Fibroblast of skin of left quadriceps (primary cell): ENCODE results near the gene IKBKG.
A peak's percentile ranks its signal among the peaks of the same experiment; 100 is the strongest.
"Not testable (repeated sequence)": the region's sequence is repeated elsewhere in the genome, so short reads cannot be mapped to it uniquely, and the experiment has no call there.

Source experiments
- DNase-seq, 2 experiments: peaks; one replicate each; pipeline ENCODE4 v3.0.0-alpha.2; 2013; ENCODE audit warnings: low read depth in 2 of 2

IKBKG gene

DNA sequence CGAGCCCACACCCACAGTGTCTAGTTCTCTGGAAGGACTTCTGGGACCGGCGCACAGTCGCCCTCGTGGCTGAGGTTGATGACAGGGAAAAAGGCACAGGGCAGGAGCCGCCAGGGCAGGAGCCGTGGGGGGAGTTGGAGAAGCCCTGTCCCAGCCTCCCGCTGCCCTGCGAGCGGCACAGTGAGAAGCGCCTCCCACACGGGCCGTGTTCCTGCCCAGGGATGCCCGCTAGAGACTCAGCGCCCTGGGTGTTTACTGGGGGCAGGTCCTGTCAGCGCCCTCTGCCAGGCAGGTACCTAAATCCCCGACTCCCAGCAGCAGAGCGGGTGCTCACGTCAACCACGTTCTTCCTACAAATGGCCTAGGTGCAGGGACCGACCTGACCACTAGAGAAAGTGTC, 11.5 kb downstream of the IKBKG start:
- DNase-seq, result not testable (repeated sequence)

DNA sequence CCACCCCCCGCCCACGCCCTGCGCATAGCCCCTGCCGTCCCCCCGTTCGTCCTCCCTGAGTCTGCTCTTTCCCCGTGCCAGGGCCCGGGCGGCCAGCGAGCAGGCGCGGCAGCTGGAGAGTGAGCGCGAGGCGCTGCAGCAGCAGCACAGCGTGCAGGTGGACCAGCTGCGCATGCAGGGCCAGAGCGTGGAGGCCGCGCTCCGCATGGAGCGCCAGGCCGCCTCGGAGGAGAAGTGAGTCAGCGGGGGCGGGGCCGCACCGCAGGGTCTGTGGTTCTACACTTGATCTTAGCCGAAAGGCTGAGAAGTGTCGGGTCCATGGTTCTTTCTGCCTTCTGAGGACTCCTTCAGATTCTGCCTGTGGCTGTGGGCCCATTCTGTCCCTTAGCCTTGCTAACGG, 12.9 kb downstream of the IKBKG start:
- DNase-seq, result not testable (repeated sequence)

DNA sequence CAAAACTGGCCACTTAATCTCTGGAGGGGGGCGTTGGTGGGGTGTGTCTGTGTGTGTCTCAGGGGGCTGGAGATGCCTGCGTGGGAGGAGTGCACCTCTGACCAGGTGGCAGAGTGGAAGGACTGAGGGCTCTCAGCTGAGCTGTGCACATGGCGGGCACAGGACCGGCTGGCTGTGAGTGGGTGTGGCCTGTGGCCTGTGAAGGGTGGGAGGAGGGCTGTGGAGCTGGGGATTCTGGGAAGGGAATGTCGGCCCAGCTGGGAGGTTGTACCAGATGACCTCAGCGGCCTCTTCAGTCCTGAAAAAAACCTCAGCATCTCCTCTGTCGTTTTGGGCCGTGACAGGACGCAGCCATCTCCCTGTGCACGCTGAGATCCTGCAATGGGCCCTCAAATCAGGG, 14.9 kb downstream of the IKBKG start:
- DNase-seq, result not testable (repeated sequence)

DNA sequence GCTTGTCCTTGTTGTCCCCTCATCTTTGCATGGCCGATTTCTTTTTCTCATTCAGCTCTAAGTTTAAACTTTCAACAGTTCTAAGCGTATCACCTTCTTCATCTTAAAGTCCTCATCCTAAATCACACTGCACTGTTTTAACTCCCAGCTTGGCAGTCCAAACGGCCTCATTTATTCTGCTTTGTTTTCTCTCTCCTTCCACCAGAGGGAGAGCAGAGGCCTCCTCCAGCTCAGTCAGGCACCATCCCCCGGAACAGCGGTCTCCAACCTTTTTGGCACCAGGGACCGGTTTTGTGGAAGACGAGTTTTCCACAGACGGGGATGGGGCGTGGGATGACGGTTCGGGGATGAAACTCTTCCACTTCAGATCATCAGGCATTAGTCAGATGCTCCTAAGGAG, 22.9 kb downstream of the IKBKG start:
- DNase-seq, result not testable (repeated sequence)

DNA sequence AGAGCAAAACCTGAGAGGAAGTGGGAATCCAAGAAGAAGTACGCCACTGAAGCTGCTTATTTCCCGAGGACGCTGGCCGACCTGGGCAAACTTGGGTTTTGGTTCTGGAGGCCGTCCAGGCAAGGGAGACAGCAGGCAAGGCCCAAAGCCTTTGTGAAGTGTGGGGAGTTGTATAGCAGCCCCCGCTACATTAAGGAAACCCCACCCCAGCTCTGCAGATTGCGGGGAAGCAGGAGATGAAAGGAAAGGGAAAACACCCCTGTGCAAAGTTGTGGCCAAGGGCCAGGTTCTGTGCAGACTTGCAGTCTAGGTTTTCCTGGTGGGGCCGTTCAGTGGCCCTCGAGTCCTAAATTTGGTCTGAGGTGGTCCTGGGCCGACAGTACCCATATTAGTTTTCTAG, 25.6 kb downstream of the IKBKG start:
- not testable (repeated sequence) for DNase-seq

DNA sequence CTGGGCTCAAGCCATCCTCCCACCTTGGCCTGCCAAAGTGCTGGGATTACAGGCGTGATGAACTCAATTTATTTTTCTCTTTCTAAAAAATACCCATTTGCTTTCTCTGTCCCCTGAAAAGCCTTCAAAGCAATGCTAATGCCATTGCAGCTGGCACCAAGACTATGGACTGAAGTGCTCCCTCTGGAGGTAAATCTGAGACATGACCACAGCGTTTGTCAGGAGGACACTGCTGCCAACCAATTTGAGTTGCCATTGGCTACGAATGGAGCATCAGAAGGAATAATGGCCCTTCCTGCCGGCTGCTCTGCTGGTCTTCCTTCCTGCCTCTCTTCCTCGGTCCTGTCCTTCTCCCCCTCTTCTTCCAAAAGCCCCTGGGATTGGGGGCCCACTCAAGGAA, 27.7 kb downstream of the IKBKG start:
- DNase-seq, result not testable (repeated sequence)

DNA sequence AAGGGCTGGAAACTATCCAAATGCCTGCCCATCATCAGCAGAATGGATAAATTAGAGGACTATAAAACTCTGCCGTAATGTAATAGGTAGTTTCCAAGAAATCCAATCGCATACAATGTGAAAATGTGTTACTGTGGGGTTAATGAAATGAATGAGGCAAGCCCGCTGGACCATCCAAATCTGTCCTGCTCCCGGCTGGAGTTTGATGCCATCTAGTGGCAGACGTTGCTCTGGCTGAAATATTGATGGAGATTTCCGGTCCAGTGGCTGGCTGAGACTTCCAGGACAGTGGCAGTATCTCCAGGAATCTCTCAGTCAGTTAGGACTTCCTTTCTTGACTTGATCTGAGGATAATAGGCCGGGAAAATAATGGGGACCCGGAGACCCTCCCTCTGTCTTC, 35.6 kb downstream of the IKBKG start:
- not testable (repeated sequence) for DNase-seq

DNA sequence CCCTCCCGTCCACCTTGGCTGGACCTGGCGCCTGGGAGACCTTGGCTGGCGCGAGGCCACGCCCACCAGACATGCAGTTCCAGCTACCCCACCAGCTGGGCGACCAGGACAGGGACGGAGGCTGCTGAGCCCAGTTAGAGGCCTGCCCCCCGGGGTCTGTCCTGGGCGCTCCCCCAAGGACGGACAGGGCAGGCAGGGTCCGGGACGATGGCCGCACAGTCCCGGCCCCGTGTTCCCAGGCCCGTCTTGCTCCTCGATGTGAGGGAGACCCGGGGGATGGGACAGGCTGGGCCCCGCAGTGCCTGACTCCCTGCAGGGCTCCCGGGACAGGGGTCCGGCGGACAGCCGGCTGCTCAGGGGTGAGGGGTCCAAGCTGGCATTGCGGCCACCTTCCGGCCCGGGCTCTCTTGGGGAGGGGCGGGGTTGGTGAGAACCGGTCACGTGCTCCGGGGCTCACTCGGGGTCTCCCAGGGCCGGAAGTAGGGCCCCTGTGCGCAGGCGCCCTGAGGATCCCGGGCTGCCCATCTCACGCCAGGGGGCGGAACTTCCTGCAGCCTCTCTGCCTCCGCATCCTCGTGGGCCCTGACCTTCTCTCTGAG, 37.3 kb downstream of the IKBKG start, which contains the start of gene CTAG1A:
Gene CTAG1A (plus strand): TSS at position 549 of the 599 bp plus-strand sequence. CDS start 74 bp downstream, outside the sequence.
- DNase-seq, result not testable (repeated sequence)

DNA sequence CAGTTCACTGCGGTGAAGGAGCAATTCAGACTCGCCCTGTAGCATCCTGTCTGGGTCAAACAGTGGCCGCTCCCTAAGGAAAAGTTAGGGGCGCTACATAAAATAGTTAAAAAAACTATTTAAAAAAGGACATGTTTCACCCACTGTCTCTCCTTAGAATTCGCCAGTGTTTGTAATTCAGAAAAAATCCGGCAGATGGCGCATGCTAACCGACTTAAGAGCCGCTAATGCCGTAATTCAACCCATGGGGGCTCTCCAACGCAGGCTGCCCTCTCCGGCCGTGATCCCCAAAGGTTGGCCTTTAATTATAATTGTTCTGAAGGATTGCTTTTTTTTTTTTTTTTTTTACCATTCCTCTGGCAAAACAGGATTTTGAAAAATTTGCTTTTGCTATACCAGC, 43.0 kb downstream of the IKBKG start:
- not testable (repeated sequence) for DNase-seq

DNA sequence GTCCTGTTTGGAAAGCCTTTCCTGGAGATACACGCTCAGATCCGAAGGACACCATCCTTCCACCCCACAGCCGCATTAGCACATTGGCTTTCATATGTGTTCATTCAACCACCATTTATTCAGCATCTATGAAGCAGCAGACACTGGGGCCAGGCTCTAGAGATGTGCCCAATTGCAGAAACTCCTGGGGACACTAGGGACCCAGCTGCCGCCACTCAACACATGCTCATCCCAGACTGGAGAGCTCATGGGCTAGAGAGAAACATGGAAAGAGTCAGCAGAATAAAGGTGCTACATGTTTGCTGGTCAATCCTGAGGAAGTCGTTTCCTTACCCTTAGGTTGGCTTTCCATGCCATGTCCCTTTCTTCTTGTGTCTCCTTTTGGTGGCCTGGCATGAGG, 45.1 kb downstream of the IKBKG start:
- no peak for DNase-seq

DNA sequence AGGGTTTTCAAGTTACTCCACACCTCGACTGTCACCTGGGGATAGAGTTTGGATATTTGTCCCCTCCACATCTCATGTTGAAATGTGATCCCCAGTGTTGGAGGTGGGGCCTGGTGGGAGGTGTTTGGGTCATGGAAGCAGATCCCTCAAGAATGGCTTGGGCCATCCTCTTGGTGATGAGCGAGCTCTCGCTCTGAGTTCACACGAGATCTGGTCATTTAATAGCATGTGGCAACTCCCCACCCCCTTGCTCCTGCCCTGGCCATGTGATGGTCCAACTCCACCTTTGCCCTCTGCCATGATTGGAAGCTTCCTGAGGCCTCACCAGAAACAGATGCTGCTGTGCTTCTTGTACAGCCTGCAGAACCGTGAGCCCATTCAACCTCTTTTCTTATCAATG, 45.8 kb downstream of the IKBKG start:
- no peak for DNase-seq

DNA sequence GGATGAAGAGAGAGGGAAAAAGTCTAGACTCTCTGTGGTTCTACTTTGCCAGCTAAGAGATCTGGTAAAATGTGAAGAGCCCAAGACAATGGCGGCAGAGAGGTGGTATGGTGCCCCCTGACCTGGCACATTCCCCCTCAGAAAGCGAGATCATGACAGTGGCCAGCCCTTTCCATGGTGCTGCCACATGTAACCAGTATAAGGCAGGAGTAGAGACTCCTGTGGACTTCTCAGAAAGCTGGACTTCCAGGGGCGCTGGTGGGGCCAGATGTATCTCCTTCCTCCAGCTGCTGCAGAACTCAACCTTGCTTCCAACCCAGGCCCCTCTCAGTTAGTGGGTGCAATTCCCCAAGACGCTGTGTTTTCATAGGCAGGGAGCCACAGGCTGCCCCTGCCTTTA, 47.1 kb downstream of the IKBKG start:
- DNase-seq, result no peak

DNA sequence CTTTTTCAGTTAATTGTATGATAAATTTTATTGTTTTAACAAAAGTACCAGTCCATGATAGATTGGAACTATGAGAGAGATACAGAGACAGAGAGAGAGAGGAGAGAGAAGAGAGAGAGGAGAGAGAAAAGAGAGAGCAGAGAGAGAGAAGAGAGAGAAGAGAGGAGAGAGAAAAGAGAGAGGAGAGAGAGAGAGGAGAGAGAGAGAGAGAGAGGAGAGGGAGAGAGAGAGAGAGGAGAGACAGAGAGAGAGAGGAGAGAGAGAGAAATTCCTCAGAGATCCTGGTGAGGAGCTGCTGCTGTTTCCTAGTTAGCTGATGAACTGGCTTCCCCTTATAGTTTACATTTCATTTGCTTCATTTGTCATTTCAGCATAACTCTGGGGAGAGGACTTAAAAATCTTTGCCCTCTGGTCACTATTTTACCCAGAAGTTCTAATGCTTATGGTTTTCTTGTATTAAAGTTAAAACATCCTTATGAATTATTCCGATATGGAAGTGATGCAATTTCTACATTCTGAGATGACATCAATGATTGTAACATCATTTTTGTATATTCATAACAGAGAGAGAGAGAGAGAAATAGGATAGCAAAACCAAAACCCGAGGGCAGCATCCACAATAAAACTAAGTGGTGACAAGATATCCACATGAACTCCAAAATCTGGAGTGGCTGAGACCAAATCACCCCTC, 48.3 kb downstream of the IKBKG start:
- DNase-seq, result no peak

DNA sequence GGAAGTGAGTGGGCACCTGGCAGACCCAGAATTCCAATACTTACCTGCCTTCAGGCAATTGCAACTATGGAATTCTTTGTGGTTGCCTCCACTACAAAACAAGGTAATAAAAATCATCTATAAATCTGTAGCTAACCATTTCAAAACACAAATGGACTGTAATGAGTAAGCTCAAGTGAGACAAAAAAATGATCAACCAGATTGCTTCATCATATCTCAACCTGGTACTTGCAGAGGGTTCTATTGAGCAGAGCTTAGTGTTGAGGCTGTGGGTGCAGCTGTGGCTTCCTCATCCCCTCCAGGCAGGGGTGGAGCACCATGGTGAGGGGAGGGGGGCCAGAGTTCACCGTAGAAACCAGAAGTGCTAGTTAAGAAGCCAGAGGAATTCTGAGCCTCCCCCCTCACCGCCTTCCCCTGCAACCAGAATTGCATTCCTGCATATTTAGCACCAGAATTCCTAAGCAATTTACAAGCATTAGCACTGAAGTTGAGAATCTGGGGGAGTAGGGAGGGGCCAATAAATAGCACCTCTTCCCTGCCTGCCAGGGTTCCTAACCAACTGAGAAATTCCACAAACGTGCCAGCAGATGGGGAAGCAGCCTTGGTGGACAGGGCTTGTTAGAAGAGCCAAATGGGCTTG, 49.0 kb downstream of the IKBKG start:
- DNase-seq, result peak; percentile 80 to 81

DNA sequence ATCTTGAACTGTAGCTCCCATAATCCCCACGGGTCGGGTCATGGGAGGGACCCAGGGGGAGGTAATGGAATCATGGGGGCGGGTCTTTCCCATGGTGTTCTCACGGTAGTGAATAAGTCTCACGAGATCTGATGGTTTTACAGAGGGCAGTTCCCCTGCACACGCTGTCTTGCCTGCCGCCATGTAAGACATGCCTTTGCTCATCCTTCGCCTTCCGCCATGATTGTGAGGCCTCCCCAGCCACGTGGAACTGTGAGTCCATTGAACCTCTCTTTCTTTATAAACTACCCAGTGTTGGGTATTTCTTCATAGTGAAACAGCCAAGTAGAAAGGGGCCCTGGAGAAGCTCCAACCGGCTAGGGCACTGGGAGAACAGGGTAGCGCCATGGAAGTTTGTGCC, 49.8 kb downstream of the IKBKG start:
- no peak for DNase-seq

DNA sequence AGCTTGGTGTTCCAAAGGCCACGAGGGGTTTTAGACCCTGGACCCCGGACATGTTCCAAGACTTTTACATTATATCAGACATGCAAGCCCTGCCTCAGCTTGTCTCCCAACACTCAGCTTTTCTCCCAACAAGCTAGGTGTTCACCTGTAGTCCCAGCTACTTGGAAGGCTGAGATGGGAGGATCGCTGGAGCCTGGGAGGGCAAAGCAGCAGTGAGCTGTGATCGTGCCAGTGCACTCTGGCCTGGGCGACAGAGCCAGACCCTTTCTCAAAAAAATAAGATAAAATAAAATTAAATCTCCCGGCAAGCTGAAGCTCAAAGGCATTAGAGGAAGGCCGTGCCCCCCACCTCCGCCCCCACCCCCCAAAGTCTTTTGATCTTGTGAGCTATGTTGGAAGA, 51.2 kb downstream of the IKBKG start:
- no peak for DNase-seq

DNA sequence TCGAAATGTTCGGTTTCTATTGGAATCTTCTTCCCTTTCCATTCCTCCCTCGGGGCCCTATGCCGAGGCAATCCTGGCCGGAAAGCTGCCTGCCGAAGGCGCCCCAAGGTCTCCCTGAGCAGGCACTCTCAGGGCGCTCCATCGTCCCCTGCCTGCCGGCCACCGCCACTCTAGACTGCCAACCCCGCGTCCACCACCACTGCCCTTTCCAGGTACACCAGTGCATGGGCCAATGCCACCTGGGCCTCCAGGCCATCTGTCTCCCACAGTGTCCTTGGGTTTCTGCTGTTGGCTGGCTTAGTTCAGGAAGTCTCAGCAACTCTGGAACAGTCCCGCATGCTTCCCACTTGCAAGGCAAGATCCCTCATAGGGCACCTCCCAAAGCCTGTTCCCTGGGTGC, 52.1 kb downstream of the IKBKG start:
- DNase-seq, result no peak

DNA sequence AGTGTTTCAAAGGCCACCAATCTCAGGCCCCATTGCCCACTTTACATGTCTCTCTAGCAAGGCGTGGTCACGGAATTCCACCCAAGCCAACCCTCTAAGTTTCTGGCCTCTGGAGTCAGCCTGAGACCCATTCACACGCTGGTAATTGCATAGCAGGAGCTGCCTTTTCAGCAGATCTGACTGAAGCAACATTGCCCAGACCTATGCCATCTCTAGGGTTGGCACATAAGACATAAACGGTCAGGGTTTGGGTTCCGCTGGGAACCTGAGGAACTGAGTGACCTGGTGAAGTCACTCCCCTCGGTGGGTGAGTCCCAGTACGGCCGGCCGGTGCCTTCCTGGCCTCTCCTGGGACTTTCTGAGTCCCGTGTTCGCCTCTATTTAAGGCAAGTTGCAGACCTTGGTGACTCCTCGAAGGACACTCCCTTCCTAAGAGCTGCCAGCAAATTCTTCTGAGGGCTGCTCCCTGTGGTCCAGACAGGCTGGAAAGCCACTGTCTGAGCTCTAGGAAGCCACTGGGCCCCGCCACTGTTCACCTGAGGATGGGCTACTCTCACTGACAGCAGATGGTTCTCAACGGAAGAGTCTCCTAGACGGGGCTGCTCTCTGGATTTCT, 53.4 kb downstream of the IKBKG start:
- no peak for DNase-seq

DNA sequence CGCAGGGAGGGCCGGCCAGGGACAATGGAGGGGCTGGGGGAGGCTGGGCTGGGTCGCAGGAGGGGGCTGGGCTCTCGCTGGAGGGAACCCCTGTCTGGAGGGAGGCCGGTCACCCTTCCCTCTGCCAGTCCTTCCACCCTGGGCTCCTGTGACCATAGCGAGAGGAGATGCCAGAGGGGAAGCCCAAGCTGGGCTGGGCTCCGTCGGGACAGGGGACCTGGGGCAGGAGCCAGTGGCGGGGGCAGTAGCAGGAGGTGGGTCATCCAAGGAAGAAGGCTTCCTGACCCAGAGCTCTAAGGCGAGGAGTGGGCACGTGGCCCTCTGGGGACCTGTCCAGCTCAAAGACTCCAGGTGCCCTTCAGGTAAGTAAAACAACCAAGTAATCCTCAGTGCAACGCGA, 54.8 kb downstream of the IKBKG start:
- no peak for DNase-seq

DNA sequence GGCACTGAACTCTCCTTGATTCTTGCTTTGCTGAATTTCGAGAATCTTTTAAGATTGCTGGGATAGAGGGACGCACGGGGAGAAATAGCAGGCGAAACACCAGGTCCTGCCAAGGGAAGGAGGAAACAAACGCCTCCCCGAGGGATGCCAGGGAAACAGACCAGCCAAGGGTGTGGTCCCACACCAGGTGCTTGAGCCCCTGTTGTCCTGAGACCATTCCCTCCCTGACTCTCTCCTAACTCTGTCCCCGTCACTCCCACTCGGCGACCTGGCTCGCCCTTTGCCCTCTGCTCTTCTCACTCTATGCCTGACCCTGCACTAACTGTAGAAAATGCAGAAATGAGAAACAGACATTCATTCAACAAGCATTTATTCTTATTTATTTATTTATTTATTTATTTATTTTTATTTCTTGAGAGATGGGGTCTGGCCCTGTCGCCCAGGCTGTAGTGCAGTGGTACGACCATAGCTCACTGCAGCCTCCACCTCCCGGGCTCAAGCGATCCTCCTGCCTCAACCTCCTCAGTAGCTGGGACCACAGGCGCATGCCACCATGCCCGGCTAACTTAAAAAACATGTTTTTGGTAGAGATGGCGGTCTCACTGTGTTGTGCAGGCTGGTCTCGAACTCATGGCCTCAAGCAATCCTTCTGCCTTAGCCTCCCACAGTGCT, 55.5 kb downstream of the IKBKG start:
- DNase-seq, result no peak

DNA sequence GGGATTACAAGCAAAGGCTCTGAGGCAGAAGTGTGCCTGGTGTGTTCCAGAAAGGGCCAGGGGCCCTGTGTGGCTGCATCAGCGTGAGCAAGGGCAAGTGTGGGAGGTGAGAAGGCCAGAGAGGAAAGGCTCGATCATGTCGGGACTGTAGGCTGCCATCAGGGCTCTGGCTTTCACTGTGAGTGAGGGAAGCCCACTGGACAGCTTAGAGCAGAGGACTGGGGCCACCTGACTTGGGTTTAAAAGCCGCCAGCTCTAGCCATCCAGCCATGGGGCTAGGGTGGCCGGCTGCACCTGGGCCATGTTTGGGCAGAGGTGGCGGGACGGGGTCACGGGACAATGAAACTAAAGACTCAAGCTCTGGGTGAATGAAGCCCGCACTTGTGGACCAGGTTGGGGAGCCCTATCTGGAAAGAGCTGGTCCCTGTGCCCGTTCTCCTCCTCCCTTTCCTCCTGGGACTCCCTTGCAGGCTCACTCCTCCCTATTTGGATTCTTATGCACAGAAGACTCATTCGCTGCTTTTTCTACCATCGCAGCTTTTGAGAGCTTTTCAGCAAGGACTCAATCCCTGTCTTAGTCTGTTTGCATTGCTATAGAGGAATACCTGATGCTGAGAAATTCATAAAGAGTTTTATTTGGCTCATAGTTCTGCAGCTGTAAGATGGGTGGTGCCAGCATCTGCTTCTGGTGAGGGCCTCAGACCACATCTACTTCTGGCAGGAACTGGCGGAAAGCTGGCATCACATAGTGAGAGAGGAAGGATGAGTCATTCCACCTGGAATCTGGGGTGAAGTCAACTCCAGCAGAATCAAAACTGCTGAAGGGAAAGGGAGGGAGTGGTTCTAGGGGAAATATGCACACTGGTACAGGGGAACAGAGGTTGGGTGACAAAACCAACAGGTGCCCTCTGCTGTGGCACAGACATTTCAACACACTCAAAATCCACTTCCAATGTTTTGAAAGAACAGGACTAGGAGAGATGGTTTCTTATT, 56.3 kb downstream of the IKBKG start:
- DNase-seq, result peak in 1 of 2 experiments; percentile 20
